Lower leg skin (tissue), 3 donors: Measurements from ENCODE around the gene ARHGEF2.

Source experiments
- CTCF ChIP-seq, 3 donors: fragments of 450-650 bp; IDR thresholded peaks; one replicate each; pipeline ENCODE4 v1.5.1; 2016; ENCODE audit warnings: antibody characterized with exemption in 3 of 3, mild to moderate bottlenecking in 3 of 3, moderate library complexity in 2 of 3
- POLR2A ChIP-seq, 2 donors: fragments of 450-650 bp; IDR thresholded peaks; one replicate each; pipeline ENCODE4 v1.6.1; 2016 to 2017; ENCODE audit warnings: antibody characterized with exemption in 2 of 2, mild to moderate bottlenecking in 1 of 2, moderate library complexity in 1 of 2

- no peak for TF ChIP-seq POLR2A (IDR thresholded peaks at IDR 0.05)
- TF ChIP-seq CTCF (IDR thresholded peaks at IDR 0.05) = no peak
Measured at GRCh38 chr1:155968051-155968400, 10.3 kb downstream of the ARHGEF2 start.
